SK-N-SH (cell line): Measurements from ENCODE around the gene ANKRD16. TPM values are rescaled to one million over a fixed set of nuclear protein-coding genes. Genes with fewer than 3 reads are reported as not detected.
"Not testable (repeated sequence)": the region's sequence is repeated elsewhere in the genome, so short reads cannot be mapped to it uniquely, and the experiment has no call there.

ENCODE experiments used
- CTCF ChIA-PET: fragments of 300-600, 350-600 bp; formaldehyde crosslinking; extraction: SDS; loops from one replicate; lab custom pipeline; 2021; lab: Yijun Ruan, JAX
- POLR2A ChIA-PET: fragments of 350-600 bp; sonication (Branson Sonifier 250); formaldehyde crosslinking; extraction: SDS; loops from one replicate; lab custom pipeline; 2020; ENCODE audit warnings: antibody characterized with exemption, inconsistent platforms; lab: Yijun Ruan, JAX
- DNase-seq: peaks from one replicate; pipeline ENCODE4 v3.0.0; 2012
- H2AFZ ChIP-seq: fragments of 200-600 bp; sonication (generic); 2 replicates; pipeline ENCODE4 v1.8.1; 2016; ENCODE audit warnings: antibody characterized with exemption, mild to moderate bottlenecking, low read depth
- H3F3A ChIP-seq: fragments of 200-600 bp; sonication (generic); replicated peaks from 2 replicates; pipeline ENCODE3; 2016; ENCODE audit warnings: antibody characterized with exemption, mild to moderate bottlenecking; ENCODE audit not compliant: insufficient read depth
- H3K27ac ChIP-seq, 2 experiments: fragments of 200-500 bp in 1 of 2; fragments of 200-600 bp in 1 of 2; sonication (Bioruptor generic) in 1 of 2; sonication (generic), shearing (Covaris generic) in 1 of 2; 2 replicates each; pipeline versions ENCODE4 v1.5.1 to v1.6.1; 2014 to 2016; ENCODE audit warnings: low read depth in 2 of 2, inconsistent platforms in 1 of 2, low read length in 1 of 2, mild to moderate bottlenecking in 1 of 2, mixed read lengths in 1 of 2
- H3K27me3 ChIP-seq: fragments of 200-600 bp; sonication (generic), shearing (Covaris generic); 2 replicates; pipeline ENCODE4 v1.6.1; 2016; ENCODE audit warnings: mixed run types; ENCODE audit not compliant: insufficient read depth
- H3K36me3 ChIP-seq, 2 experiments: fragments of 200-500 bp in 1 of 2; fragments of 200-600 bp in 1 of 2; sonication (Bioruptor generic) in 1 of 2; sonication (generic) in 1 of 2; replicated peaks in 1 of 2; 2 replicates each; pipeline versions ENCODE3 to v1.5.1; 2014 to 2016; ENCODE audit warnings: low read length in 1 of 2, mild to moderate bottlenecking in 1 of 2; ENCODE audit not compliant: insufficient read depth in 2 of 2, control insufficient read depth in 1 of 2
- H3K4me1 ChIP-seq, 2 experiments: fragments of 200-500 bp in 1 of 2; fragments of 200-600 bp in 1 of 2; sonication (Bioruptor generic) in 1 of 2; sonication (generic), shearing (Covaris generic) in 1 of 2; 2 replicates each; pipeline versions ENCODE4 v1.5.1 to v1.6.1; 2014 to 2016; ENCODE audit warnings: low read depth in 1 of 2, low read length in 1 of 2, mixed run types in 1 of 2; ENCODE audit not compliant: insufficient read depth in 2 of 2, control insufficient read depth in 1 of 2
- H3K4me2 ChIP-seq: fragments of 200-600 bp; sonication (generic), shearing (Covaris generic); 2 replicates; pipeline ENCODE4 v1.6.1; 2017; ENCODE audit warnings: mixed run types
- H3K4me3 ChIP-seq, 2 experiments: fragments of 200-500 bp in 1 of 2; fragments of 200-600 bp in 1 of 2; sonication (Bioruptor generic) in 1 of 2; sonication (generic), shearing (Covaris generic) in 1 of 2; 2 replicates each; pipeline versions ENCODE4 v1.5.1 to v1.8.1; 2014 to 2016; ENCODE audit warnings: low read depth in 2 of 2, inconsistent platforms in 1 of 2, low read length in 1 of 2, mild to moderate bottlenecking in 1 of 2, mixed read lengths in 1 of 2, moderate library complexity in 1 of 2
- H3K79me2 ChIP-seq: fragments of 200-600 bp; sonication (generic); 2 replicates; pipeline ENCODE4 v1.8.1; 2017; ENCODE audit warnings: mild to moderate bottlenecking; ENCODE audit not compliant: insufficient read depth
- H3K9ac ChIP-seq: fragments of 200-600 bp; sonication (generic); 2 replicates; pipeline ENCODE4 v1.6.1; 2017; ENCODE audit warnings: mixed run types
- H3K9me2 ChIP-seq: fragments of 200-600 bp; sonication (generic); 2 replicates; pipeline ENCODE4 v1.6.1; 2017; ENCODE audit warnings: mixed run types
- H3K9me3 ChIP-seq: fragments of 200-600 bp; sonication (generic); 2 replicates; pipeline ENCODE4 v1.6.1; 2017; ENCODE audit warnings: mixed run types, mild to moderate bottlenecking, moderate library complexity
- H4K20me1 ChIP-seq: fragments of 200-600 bp; sonication (generic); 2 replicates; pipeline ENCODE4 v1.6.1; 2017; ENCODE audit warnings: mild to moderate bottlenecking, mixed run types; ENCODE audit not compliant: insufficient read depth
- CHD2 ChIP-seq: fragments of 150-350 bp; IDR thresholded peaks from 2 replicates; pipeline ENCODE4 v1.6.1; 2018; ENCODE audit warnings: low read length; ENCODE audit not compliant: partially characterized antibody
- EP300 ChIP-seq, 2 experiments: IDR thresholded peaks; 2 replicates each; pipeline versions ENCODE4 v1.4.0 to v1.6.1; 2012; ENCODE audit warnings: borderline replicate concordance in 1 of 2, low read depth in 1 of 2, low read length in 1 of 2
- GATA2 ChIP-seq: sonication (generic); formaldehyde crosslinking; IDR thresholded peaks from 2 replicates; pipeline ENCODE4 v1.5.0; 2020; ENCODE audit warnings: mild to moderate bottlenecking, missing genetic modification reagents
- JUND ChIP-seq: IDR thresholded peaks from 2 replicates; pipeline ENCODE4 v1.4.0; 2012
- MXI1 ChIP-seq: IDR thresholded peaks from 2 replicates; pipeline ENCODE4 v1.6.1; 2012; ENCODE audit warnings: mild to moderate bottlenecking, low read depth, low read length, improper control_type of control experiment
- NFIC ChIP-seq: IDR thresholded peaks from 2 replicates; pipeline ENCODE4 v1.4.0; 2012; ENCODE audit warnings: borderline replicate concordance
- PBX3 ChIP-seq: IDR thresholded peaks from 2 replicates; pipeline ENCODE4; 2012
- POLR2AphosphoS5 ChIP-seq: IDR thresholded peaks from 2 replicates; pipeline ENCODE4 v1.6.1; 2012; ENCODE audit warnings: low read depth, low read length
- RAD21 ChIP-seq: IDR thresholded peaks from 2 replicates; pipeline ENCODE4 v1.6.1; 2012; ENCODE audit warnings: mild to moderate bottlenecking, low read length
- RCOR1 ChIP-seq: fragments of 150-350 bp; IDR thresholded peaks from 2 replicates; pipeline ENCODE4 v1.6.1; 2017; ENCODE audit warnings: antibody characterized with exemption, low read length
- SIN3A ChIP-seq: IDR thresholded peaks from 2 replicates; pipeline ENCODE4 v1.6.1; 2012; ENCODE audit warnings: low read depth, mild to moderate bottlenecking, low read length, moderate library complexity, borderline replicate concordance
- TCF12 ChIP-seq: IDR thresholded peaks from 2 replicates; pipeline ENCODE4 v1.4.0; 2012
- WGBS: methylation state at CpG from one replicate; pipeline ENCODE4 v1.1.6; 2017; ENCODE audit warnings: low lambda C conversion rate; 5-methylcytosine and 5-hydroxymethylcytosine counted together
- polyA plus RNA-seq, 3 experiments: library from polyadenylated mRNA; depleted of rRNA; stranded (reverse); fragments of >200 nt; gene quantifications; 2 replicates each; pipeline ENCODE4 v1.2.3, GENCODE V29; 2012
- TF ChIP-seq, protein P1 (sequence below): fragments of 200-600 bp; sonication (generic); IDR thresholded peaks from 2 replicates; pipeline ENCODE4 v1.6.1; 2017; ENCODE audit warnings: antibody characterized with exemption, mild to moderate bottlenecking, moderate library complexity
- TF ChIP-seq, protein P2 (sequence below): fragments of 150-350 bp; IDR thresholded peaks from 2 replicates; pipeline ENCODE4 v1.6.1; 2016; ENCODE audit warnings: mild to moderate bottlenecking, low read depth, low read length

Gene ANKRD16
- polyA plus RNA-seq, 1 of the 3 experiments (the other 2 are of a cell fraction): 9.9 TPM

DNA sequence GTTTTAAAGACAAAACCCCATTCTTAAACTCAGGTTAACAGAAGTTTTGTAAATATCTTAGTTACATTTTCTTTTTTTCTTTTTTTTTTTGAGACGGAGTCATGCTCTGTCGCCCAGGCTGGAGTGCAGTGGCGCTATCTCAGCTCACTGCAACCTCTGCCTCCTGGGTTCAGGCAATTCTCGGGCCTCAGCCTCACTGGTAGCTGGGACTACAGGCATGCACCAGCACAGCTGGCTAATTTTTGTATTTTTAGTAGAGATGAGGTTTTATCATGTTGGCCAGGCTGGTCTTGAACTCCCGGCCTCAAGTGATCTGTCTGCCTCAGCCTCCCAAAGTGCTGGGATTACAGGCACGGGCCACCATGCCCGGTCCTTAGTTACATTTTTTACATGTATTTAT is 12.7 kb downstream of the ANKRD16 start:
- POLR2A ChIA-PET: interaction anchor here (2.3 kb wide), 1 partner anchor 13 kb away, joined by 12 read pairs; the partner anchor contains the start of genes ANKRD16 and FBH1
- DNase-seq, H3K79me2 ChIP-seq, H3K9me2 ChIP-seq, H3K27me3 ChIP-seq, H3K9ac ChIP-seq, H3K4me3 ChIP-seq, H3K9me3 ChIP-seq, H2AFZ ChIP-seq, H4K20me1 ChIP-seq: not testable (repeated sequence)
- CTCF ChIA-PET: interaction anchor here (1.1 to 1.5 kb wide), 3 partner anchors 9 to 27 kb away, joined by 3 read pairs; no protein-coding TSS in a partner anchor
- Histone ChIP-seq H3K27ac (peak overlapping the region; percentile 66 to 97), H3K4me1 (peaks cover 8 to 14% of the 10 kb centered on the region in 2 experiments; a peak in 2 of 4 replicates), H3K4me2 (peak overlapping the region; percentile 67; the same call in 1 of the 2 replicates), H3K36me3 (peaks cover 30% of the 10 kb centered on the region in 2 experiments), H3F3A (peaks cover 24% of the 10 kb centered on the region)
- 85% methylated on average over 7 of the region's 7 CpGs for WGBS

DNA sequence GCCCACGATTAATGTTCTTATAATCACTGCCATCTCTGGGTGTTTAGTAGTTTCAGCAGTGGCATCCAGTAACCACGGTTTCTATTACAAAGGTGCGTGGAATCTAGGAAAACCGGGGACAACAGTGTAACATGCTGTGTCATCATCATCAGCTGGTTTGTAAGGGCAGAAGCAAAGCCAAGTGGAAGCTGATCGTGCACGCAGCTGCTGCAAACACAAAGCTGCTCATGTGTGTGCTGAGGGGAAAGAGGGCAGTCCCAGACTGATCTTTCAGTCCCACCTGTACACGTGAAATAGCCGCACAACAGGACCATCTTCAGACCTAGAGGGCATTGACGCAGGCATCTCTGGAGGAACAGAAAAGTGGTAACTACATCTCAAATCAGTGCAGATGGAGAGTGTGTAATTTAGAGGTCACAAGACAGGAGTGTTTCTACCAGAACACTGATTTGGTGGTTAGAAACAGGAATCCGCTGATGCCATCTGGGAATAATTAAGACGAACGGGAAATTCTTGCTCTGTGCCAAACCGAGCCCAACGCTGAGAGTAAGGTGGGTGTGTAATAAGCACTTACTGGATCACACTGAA is 13.4 kb downstream of the ANKRD16 start:
- Histone ChIP-seq H3K9me2 (no peaks in the 10 kb centered on the region), H3K27me3 (no peaks in the 10 kb centered on the region), H3K27ac (peak overlapping the region; percentile 66 to 97), H3K79me2 (no peaks in the 10 kb centered on the region), H3K9ac (peak overlapping the region; percentile 14; the same call in 1 of the 2 replicates), H3K36me3 (peaks cover 26 to 28% of the 10 kb centered on the region in 2 experiments), H3K9me3 (no peaks in the 10 kb centered on the region), H3K4me3 (peak overlapping the region in 1 of 2 experiments; percentile 23; a peak in 1 of 4 replicates), H3F3A (peaks cover 24% of the 10 kb centered on the region), H2AFZ (no peak overlapping the region), H4K20me1 (no peaks in the 10 kb centered on the region), H3K4me2 (peak overlapping the region; percentile 67; the same call in 1 of the 2 replicates), H3K4me1 (peaks cover 8 to 14% of the 10 kb centered on the region in 2 experiments; a peak in 2 of 4 replicates)
- peak; percentile 71 for DNase-seq
- TF ChIP-seq CHD2 (peak; percentile 67), TCF12 (peak; percentile 91), RCOR1 (peak; percentile 70; the same call in 1 of the 2 replicates), MXI1 (peak; percentile 58; the same call in 1 of the 2 replicates), GATA2 (CRISPR knock-in tag) (peak; percentile 45), EP300 (IDR thresholded peaks at IDR 0.05; ENCODE audit: borderline replicate concordance in 1 of 2, low read depth in 1 of 2, low read length in 1 of 2) (peak in 1 of 2 experiments; percentile 74; a peak in 2 of 4 replicates), JUND (0 out of 2 replicates have a peak, but pooled peaks have one; percentile 1), SIN3A (peak; percentile 59; the same call in 1 of the 2 replicates), POLR2AphosphoS5 (peak; percentile 54; the same call in 1 of the 2 replicates), PBX3 (no peak), NFIC (peak; percentile 78; the same call in 1 of the 2 replicates), RAD21 (peak; percentile 3)
- TF ChIP-seq, protein P1, sequence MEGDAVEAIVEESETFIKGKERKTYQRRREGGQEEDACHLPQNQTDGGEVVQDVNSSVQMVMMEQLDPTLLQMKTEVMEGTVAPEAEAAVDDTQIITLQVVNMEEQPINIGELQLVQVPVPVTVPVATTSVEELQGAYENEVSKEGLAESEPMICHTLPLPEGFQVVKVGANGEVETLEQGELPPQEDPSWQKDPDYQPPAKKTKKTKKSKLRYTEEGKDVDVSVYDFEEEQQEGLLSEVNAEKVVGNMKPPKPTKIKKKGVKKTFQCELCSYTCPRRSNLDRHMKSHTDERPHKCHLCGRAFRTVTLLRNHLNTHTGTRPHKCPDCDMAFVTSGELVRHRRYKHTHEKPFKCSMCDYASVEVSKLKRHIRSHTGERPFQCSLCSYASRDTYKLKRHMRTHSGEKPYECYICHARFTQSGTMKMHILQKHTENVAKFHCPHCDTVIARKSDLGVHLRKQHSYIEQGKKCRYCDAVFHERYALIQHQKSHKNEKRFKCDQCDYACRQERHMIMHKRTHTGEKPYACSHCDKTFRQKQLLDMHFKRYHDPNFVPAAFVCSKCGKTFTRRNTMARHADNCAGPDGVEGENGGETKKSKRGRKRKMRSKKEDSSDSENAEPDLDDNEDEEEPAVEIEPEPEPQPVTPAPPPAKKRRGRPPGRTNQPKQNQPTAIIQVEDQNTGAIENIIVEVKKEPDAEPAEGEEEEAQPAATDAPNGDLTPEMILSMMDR: no peak
- TF ChIP-seq, protein P2, sequence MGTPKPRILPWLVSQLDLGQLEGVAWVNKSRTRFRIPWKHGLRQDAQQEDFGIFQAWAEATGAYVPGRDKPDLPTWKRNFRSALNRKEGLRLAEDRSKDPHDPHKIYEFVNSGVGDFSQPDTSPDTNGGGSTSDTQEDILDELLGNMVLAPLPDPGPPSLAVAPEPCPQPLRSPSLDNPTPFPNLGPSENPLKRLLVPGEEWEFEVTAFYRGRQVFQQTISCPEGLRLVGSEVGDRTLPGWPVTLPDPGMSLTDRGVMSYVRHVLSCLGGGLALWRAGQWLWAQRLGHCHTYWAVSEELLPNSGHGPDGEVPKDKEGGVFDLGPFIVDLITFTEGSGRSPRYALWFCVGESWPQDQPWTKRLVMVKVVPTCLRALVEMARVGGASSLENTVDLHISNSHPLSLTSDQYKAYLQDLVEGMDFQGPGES: no peak
- ChIA-PET CTCF (interaction anchor here (0.7 to 1.5 kb wide), 3 partner anchors 22 to 60 kb away, joined by 3 read pairs; no protein-coding TSS in a partner anchor), POLR2A (interaction anchor here (0.5 to 2.3 kb wide), 3 partner anchors 13 to 63 kb away, joined by 4 to 12 read pairs (median 4); partner anchors contain the start of genes ANKRD16, FBH1 and GDI2)
- 22% methylated on average over 14 of the region's 14 CpGs for WGBS
